Chondrocyte (in vitro differentiated cells): ENCODE results near the gene VAMP2. TPM values are rescaled to one million over a fixed set of nuclear protein-coding genes. Genes with fewer than 3 reads are reported as not detected.

ENCODE experiments used
- DNase-seq: peaks from one replicate; pipeline ENCODE4 v3.0.0; 2021; ENCODE audit warnings: mixed read lengths, low spot score
- H3K27ac Mint-ChIP-seq: one replicate; pipeline ENCODE4 v1.8.0; 2021; ENCODE audit warnings: mild to moderate bottlenecking, moderate library complexity, mixed read lengths; ENCODE audit not compliant: unreplicated experiment
- H3K27me3 Mint-ChIP-seq: 2 replicates; pipeline ENCODE4 v1.8.0; 2021; ENCODE audit warnings: low read depth, mixed read lengths
- H3K36me3 Mint-ChIP-seq: 2 replicates; pipeline ENCODE4 v1.8.0; 2021; ENCODE audit warnings: low read depth, mixed read lengths
- H3K4me1 Mint-ChIP-seq: 2 replicates; pipeline ENCODE4 v1.8.0; 2021; ENCODE audit warnings: low read depth, mild to moderate bottlenecking, mixed read lengths
- H3K4me3 Mint-ChIP-seq: one replicate; pipeline ENCODE4 v1.8.0; 2021; ENCODE audit warnings: mild to moderate bottlenecking, moderate library complexity, mixed read lengths; ENCODE audit not compliant: unreplicated experiment
- H3K9me3 Mint-ChIP-seq: 2 replicates; pipeline ENCODE4 v1.8.0; 2021; ENCODE audit warnings: low read depth, mixed read lengths
- CTCF ChIP-seq: fragments of 200-600 bp; sonication (generic); IDR thresholded peaks from 2 replicates; pipeline ENCODE4 v1.5.0; 2021; ENCODE audit warnings: antibody characterized with exemption, mild to moderate bottlenecking, moderate library complexity
- total RNA-seq: library from RNA; stranded (reverse); gene quantifications from 3 replicates; pipeline ENCODE4 v1.2.1, GENCODE V29; 2021

VAMP2 gene
- total RNA-seq, 1 donor from 2014 or later: 45.4 TPM

GRCh38 chr17:8118769-8119580 lies 43.8 kb downstream of the VAMP2 start:
- H3K27me3 Mint-ChIP-seq: peaks cover 17% of the 10 kb centered on the region
- peaks cover 42% of the 10 kb centered on the region for H3K4me1 Mint-ChIP-seq
- peak overlapping the region; percentile 93 for H3K27ac Mint-ChIP-seq
- H3K4me3 Mint-ChIP-seq: peak overlapping the region; percentile 84
- no peak for DNase-seq
- peak; percentile 97 for TF ChIP-seq CTCF
- no peaks in the 10 kb centered on the region for H3K36me3 Mint-ChIP-seq
- no peaks in the 10 kb centered on the region for H3K9me3 Mint-ChIP-seq

DNA sequence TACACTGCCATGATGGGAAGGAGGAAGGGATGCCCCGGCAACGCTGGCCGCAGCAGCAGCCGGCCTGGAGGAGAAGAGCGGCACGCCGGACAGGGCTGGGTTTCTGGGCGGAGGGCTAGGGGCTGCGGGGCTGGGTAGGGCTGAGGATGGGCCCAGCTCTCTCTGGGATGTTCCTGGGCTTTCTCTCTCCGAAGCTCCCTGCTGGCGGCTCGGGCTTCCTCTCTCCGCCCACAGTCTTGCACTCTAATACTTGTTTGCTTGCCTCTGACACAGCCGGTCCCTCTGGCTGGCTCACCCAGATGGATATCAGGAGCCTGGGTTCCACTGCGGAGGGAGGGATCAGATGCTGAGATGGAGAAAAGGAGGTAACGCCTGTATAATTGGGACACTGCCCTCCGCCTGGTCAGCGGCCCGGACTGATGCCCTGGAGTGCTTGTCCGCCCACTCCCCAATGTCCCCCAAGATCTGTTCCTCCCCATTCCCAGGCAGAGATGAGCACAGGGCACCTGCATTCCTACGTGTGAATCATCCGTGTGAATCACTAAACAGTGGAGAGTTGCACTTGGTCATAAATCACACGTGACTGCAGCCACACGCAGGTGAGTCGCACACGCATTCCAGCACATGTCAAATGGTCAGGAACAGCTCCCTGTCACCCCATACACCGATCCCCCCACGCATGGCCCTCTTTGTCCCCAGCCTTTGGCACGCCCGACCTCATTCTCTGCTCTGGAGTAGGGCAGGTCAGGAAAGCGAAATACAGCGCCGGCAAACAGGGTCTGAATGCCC lies 44.6 kb downstream of the VAMP2 start, which contains the start of gene ALOXE3:
TSS of gene ALOXE3 (minus strand) at position 535 of the 789 bp plus-strand sequence. CDS start at position 11, 524 bp downstream.
- Mint-ChIP-seq H3K4me3 (peak within 1 kb of the TSS; percentile 84), H3K36me3 (no peaks in the 10 kb centered on the region), H3K4me1 (peaks cover 34% of the 10 kb centered on the region), H3K9me3 (no peaks in the 10 kb centered on the region), H3K27me3 (peaks cover 21% of the 10 kb centered on the region), H3K27ac (peak within 1 kb of the TSS; percentile 93)
- no peak for TF ChIP-seq CTCF
- no peak for DNase-seq

DNA sequence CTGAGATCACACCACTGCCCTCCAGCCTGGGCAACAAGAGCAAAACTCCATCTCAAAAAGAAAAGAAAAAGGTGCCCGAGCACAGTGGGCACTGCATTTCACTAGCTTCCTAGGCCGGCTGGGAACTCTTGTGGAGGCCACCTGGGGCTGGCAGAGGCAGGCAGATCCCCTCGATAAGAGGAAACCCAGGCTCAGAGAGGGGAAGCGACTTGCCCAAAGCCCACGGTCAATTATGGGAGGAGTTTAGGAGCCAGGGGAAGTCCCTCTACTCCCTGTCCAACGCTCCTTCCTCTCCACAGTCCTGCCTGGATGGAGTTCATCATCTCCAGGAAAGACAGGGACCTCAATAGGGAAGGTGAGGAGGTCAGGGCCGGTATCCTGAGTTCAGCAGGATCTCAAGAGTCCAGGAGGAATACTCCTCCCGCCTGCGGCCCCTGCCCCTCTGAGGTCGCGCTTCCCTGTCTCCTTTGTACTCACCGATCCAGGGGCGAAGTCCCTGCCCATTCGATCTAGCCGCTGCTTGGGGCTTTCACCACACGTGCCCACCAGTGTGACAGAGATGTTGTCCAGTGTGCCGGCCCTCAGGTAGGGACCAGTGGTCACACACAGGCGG lies 45.3 kb downstream of the VAMP2 start:
- Mint-ChIP-seq H3K9me3 (no peaks in the 10 kb centered on the region), H3K27ac (peak overlapping the region; percentile 93), H3K4me1 (peaks cover 29% of the 10 kb centered on the region), H3K4me3 (peak overlapping the region; percentile 84), H3K27me3 (peaks cover 28% of the 10 kb centered on the region), H3K36me3 (no peaks in the 10 kb centered on the region)
- no peak for TF ChIP-seq CTCF
- no peak for DNase-seq

DNA sequence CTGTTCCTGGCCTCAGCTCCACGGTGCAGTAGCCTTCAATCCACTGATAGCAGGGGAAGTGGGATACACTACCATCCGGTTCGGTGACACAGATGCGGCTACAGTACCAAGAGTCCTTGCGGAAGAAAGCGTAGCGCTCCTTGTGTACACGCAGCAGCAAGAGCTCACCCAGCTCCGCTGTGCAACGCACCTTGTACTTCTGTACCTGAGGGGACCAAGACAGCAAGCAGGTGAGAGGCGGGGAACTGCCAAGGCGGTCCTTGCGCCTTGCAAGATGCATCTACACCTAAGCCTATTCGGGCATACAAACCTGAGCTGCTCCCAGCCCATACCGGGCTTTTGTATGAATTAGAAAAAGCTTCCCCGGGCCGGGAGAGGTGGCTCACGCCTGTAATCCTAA lies 46.0 kb downstream of the VAMP2 start:
- no peak for TF ChIP-seq CTCF

DNA sequence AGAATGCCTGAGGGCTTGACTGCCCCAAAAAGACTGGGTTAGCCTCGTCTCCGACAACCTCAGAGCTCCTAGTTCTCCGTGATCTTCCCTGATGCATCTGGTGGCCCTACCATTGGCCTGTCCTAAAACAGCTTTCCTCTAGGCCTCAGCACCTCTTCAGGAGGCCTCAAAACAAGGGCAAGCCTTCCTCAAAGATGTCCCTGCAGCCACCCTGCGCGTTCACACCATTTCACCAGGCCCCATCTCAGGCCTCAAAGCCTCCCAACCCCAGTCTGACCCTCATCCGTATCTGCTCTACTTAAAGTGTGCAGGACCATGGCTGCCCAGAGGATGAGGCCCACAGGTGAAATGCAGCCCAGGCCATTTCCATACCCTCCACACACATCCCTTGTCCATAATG lies 51.8 kb downstream of the VAMP2 start:
- no peak for TF ChIP-seq CTCF
- Mint-ChIP-seq H3K27me3 (peaks cover 45% of the 10 kb centered on the region), H3K36me3 (no peaks in the 10 kb centered on the region), H3K9me3 (no peaks in the 10 kb centered on the region), H3K4me3 (no peak overlapping the region), H3K4me1 (peaks cover 4% of the 10 kb centered on the region), H3K27ac (no peak overlapping the region)
- DNase-seq: no peak

More for the DNA sequence above, 46.0 kb downstream of the VAMP2 start:
- Mint-ChIP-seq H3K9me3 (no peaks in the 10 kb centered on the region), H3K4me1 (peaks cover 27% of the 10 kb centered on the region), H3K27me3 (peaks cover 32% of the 10 kb centered on the region), H3K36me3 (no peaks in the 10 kb centered on the region), H3K4me3 (no peak overlapping the region), H3K27ac (no peak overlapping the region)
- DNase-seq: no peak
